ENCODE data around the gene MCU.

GRCh38 chr10:72702868-72703581 is 11.1 kb downstream of the MCU start:
- TF ChIP-seq POLR2A (IDR thresholded peaks at IDR 0.05), result no peak
- TF ChIP-seq POLR2AphosphoS5 (IDR thresholded peaks at IDR 0.05), result no peak
- TF ChIP-seq, protein P1, sequence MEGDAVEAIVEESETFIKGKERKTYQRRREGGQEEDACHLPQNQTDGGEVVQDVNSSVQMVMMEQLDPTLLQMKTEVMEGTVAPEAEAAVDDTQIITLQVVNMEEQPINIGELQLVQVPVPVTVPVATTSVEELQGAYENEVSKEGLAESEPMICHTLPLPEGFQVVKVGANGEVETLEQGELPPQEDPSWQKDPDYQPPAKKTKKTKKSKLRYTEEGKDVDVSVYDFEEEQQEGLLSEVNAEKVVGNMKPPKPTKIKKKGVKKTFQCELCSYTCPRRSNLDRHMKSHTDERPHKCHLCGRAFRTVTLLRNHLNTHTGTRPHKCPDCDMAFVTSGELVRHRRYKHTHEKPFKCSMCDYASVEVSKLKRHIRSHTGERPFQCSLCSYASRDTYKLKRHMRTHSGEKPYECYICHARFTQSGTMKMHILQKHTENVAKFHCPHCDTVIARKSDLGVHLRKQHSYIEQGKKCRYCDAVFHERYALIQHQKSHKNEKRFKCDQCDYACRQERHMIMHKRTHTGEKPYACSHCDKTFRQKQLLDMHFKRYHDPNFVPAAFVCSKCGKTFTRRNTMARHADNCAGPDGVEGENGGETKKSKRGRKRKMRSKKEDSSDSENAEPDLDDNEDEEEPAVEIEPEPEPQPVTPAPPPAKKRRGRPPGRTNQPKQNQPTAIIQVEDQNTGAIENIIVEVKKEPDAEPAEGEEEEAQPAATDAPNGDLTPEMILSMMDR (IDR thresholded peaks at IDR 0.05), result no peak

All from stomach (tissue), 4 donors.